Hepatocyte (in vitro differentiated cells): ENCODE measurements around the gene CCR7. TPM values are rescaled to one million over a fixed set of nuclear protein-coding genes. Genes with fewer than 3 reads are reported as not detected.

Experiments
- DNase-seq: peaks from one replicate; pipeline ENCODE4 v3.0.0-alpha.2; 2016; ENCODE audit warnings: low spot score
- H2AFZ ChIP-seq: fragments of 200-600 bp; sonication (generic); 2 replicates; pipeline ENCODE4 v1.6.0; 2016; ENCODE audit warnings: antibody characterized with exemption, mild to moderate bottlenecking
- H3K27ac ChIP-seq: fragments of 200-600 bp; sonication (generic); 2 replicates; pipeline ENCODE4 v1.5.1; 2016; ENCODE audit warnings: mild to moderate bottlenecking
- H3K27me3 ChIP-seq: fragments of 200-600 bp; sonication (generic); 2 replicates; pipeline ENCODE4 v1.6.1; 2016
- H3K36me3 ChIP-seq: fragments of 200-600 bp; sonication (generic); replicated peaks from 2 replicates; pipeline ENCODE4 v1.5.1; 2016; ENCODE audit warnings: low read depth; ENCODE audit not compliant: insufficient read depth
- H3K4me1 ChIP-seq: fragments of 200-600 bp; sonication (generic); 2 replicates; pipeline ENCODE4 v1.5.1; 2016; ENCODE audit warnings: mild to moderate bottlenecking, moderate library complexity; ENCODE audit not compliant: insufficient read depth
- H3K4me2 ChIP-seq: fragments of 200-600 bp; sonication (generic); 2 replicates; pipeline ENCODE4 v1.6.0; 2016
- H3K4me3 ChIP-seq: fragments of 200-600 bp; sonication (generic); 2 replicates; pipeline ENCODE4 v1.5.1; 2016; ENCODE audit warnings: mild to moderate bottlenecking
- H3K79me2 ChIP-seq: fragments of 200-600 bp; sonication (generic); 2 replicates; pipeline ENCODE4 v1.6.0; 2017; ENCODE audit warnings: mild to moderate bottlenecking
- H3K9me2 ChIP-seq: fragments of 200-600 bp; sonication (generic); replicated peaks from 2 replicates; pipeline ENCODE4 v1.6.0; 2017; ENCODE audit warnings: mild to moderate bottlenecking; ENCODE audit not compliant: insufficient read depth
- H3K9me3 ChIP-seq: fragments of 200-600 bp; sonication (generic); 2 replicates; pipeline ENCODE4 v1.5.1; 2016; ENCODE audit warnings: low read depth, mild to moderate bottlenecking
- H4K20me1 ChIP-seq: fragments of 200-600 bp; sonication (generic); 2 replicates; pipeline ENCODE4 v1.6.0; 2016; ENCODE audit warnings: mild to moderate bottlenecking; ENCODE audit not compliant: insufficient read depth, poor library complexity, severe bottlenecking
- CTCF ChIP-seq: fragments of 200-600 bp; sonication (generic); IDR thresholded peaks from 2 replicates; pipeline ENCODE4 v1.5.1; 2016; ENCODE audit warnings: antibody characterized with exemption, mild to moderate bottlenecking; ENCODE audit not compliant: poor library complexity
- EZH2 ChIP-seq: fragments of 200-600 bp; sonication (generic); IDR thresholded peaks from 2 replicates; pipeline ENCODE4 v1.6.1; 2016; ENCODE audit warnings: antibody characterized with exemption, mild to moderate bottlenecking, borderline replicate concordance
- EZH2phosphoT487 ChIP-seq: fragments of 200-600 bp; sonication (generic); IDR thresholded peaks from one replicate; pipeline ENCODE4 v1.6.1; 2018; ENCODE audit warnings: antibody characterized with exemption, mild to moderate bottlenecking, low read depth, moderate library complexity; ENCODE audit not compliant: unreplicated experiment, severe bottlenecking
- WGBS: methylation state at CpG from one replicate; pipeline ENCODE4 v1.1.6; 2016; ENCODE audit warnings: low lambda C conversion rate; ENCODE audit errors: missing lambda C conversion rate; 5-methylcytosine and 5-hydroxymethylcytosine counted together
- polyA plus RNA-seq: library from polyadenylated mRNA; unstranded; fragments of >200 nt; fragmentation: Nextera tagmentation; extraction: Ambion mirVana; gene quantifications from 2 replicates; pipeline ENCODE4 v1.2.1, GENCODE V29; 2016
- total RNA-seq: library from RNA; depleted of rRNA; stranded (reverse); fragments of >200 nt; gene quantifications from 2 replicates; pipeline ENCODE4 v1.2.3, GENCODE V29; 2014

CCR7 gene
- total and polyA plus RNA-seq, 2 experiments from 2014 or later: 2.8 to 4.1 TPM

DNA sequence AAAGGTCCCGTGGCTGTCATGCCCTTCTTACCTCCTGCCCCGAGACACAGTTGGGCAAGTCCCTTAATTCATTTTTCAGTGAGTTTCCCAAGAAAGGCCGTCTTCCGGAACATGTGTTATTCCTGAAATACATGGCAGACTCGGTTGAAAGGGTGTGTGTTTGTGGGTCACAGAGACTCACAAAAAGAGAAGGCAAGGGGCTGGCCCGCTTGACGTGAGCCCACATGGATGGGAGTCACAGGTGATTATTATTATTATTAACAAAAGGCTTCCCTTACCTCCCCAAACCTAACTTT lies 34.1 kb upstream of the CCR7 start:
- Histone ChIP-seq H3K4me2 (no peak overlapping the region), H2AFZ (no peak overlapping the region), H3K27ac (no peak overlapping the region)

GRCh38 chr17:40598619-40599467 lies 33.6 kb upstream of the CCR7 start:
- 84% methylated on average over 20 of the region's 20 CpGs for WGBS
- Histone ChIP-seq H3K9me3 (no peaks in the 10 kb centered on the region), H3K9me2 (no peaks in the 10 kb centered on the region), H3K4me1 (peaks cover 2% of the 10 kb centered on the region), H3K4me3 (no peak overlapping the region), H3K36me3 (no peaks in the 10 kb centered on the region), H3K4me2 (no peak overlapping the region), H3K27ac (no peak overlapping the region), H3K27me3 (no peaks in the 10 kb centered on the region), H2AFZ (no peak overlapping the region), H3K79me2 (no peaks in the 10 kb centered on the region), H4K20me1 (no peaks in the 10 kb centered on the region)
- DNase-seq: no peak
- TF ChIP-seq CTCF (no peak), EZH2 (no peak), EZH2phosphoT487 (no peak)

More for the DNA sequence above, 34.1 kb upstream of the CCR7 start:
- Histone ChIP-seq H3K36me3 (no peaks in the 10 kb centered on the region), H3K4me3 (no peak overlapping the region), H3K79me2 (no peaks in the 10 kb centered on the region), H4K20me1 (no peaks in the 10 kb centered on the region), H3K4me1 (peaks cover 2% of the 10 kb centered on the region), H3K9me2 (no peaks in the 10 kb centered on the region), H3K27me3 (no peaks in the 10 kb centered on the region), H3K9me3 (no peaks in the 10 kb centered on the region)
- no peak for DNase-seq
- WGBS: 93% methylated on average over 7 of the region's 7 CpGs
- TF ChIP-seq CTCF: no peak
- TF ChIP-seq EZH2phosphoT487: no peak
- no peak for TF ChIP-seq EZH2

- DNase-seq: no peak
- Histone ChIP-seq H3K4me1 (peaks cover 2% of the 10 kb centered on the region), H3K4me2 (no peak overlapping the region), H3K4me3 (no peak overlapping the region), H4K20me1 (no peaks in the 10 kb centered on the region), H3K9me2 (no peaks in the 10 kb centered on the region), H3K27me3 (no peaks in the 10 kb centered on the region), H3K79me2 (no peaks in the 10 kb centered on the region), H3K36me3 (no peaks in the 10 kb centered on the region), H3K27ac (no peak overlapping the region), H3K9me3 (no peaks in the 10 kb centered on the region), H2AFZ (no peak overlapping the region)
- WGBS: 84% methylated on average over 5 of the region's 5 CpGs
- no peak for TF ChIP-seq EZH2
- TF ChIP-seq EZH2phosphoT487: no peak
- TF ChIP-seq CTCF: no peak
These were observed 33.0 kb upstream of the CCR7 start for GRCh38 chr17:40598301-40598618.
